HepG2 (cell line): ENCODE data around the gene CARS2. TPM values are rescaled to one million over a fixed set of nuclear protein-coding genes. Genes with fewer than 3 reads are reported as not detected.

Experiments used
- ATAC-seq: fragments of 200-7000 bp; cut with Tn5 transposase; 3 replicates; pipeline ENCODE4 v1.9.1; 2020; ENCODE audit warnings: mild to moderate bottlenecking, moderate library complexity
- BruUV-seq: library from RNA; stranded (reverse); fragments of 400-500 nt; replicated peaks from 2 replicates; lab custom pipeline; 2021; lab: Mats Ljungman, UMichigan
- CTCF ChIA-PET: fragments of 300-600 bp; formaldehyde crosslinking; extraction: SDS; loops from one replicate; lab custom pipeline; 2021; ENCODE audit warnings: low total read pairs, inconsistent platforms, low intra/inter-chr PET ratio; lab: Yijun Ruan, JAX
- POLR2A ChIA-PET: fragments of 350-600 bp; sonication (Branson Sonifier 250); formaldehyde crosslinking; loops from one replicate; lab custom pipeline; 2020; ENCODE audit warnings: antibody characterized with exemption, inconsistent platforms; lab: Yijun Ruan, JAX
- DNase-seq: peaks from one replicate; pipeline ENCODE4 v3.0.0-alpha.2; 2015; ENCODE audit warnings: low spot score
- FAIRE-seq: peaks from 3 replicates; lab custom pipeline; 2011; peaks lifted over from hg19 to GRCh38; lab: Jason Lieb, UNC
- H2AFZ ChIP-seq: one replicate; pipeline ENCODE4 v1.6.1; 2011; ENCODE audit warnings: low read length, inconsistent platforms
- H3K27ac ChIP-seq: fragments of 300-600 bp; 3 replicates; pipeline ENCODE4 v1.8.0; 2011; ENCODE audit warnings: mixed run types, mild to moderate bottlenecking, mixed read lengths, low read length, inconsistent platforms; ENCODE audit not compliant: insufficient read depth; ENCODE audit errors: extremely low read length
- H3K27me3 ChIP-seq, 2 experiments: fragments of 200-600 bp in 1 of 2; 2 replicates in 1 of 2; 3 replicates in 1 of 2; pipeline versions ENCODE4 v1.6.0 to v1.8.0; 2011; ENCODE audit warnings: low read length in 2 of 2, mild to moderate bottlenecking in 2 of 2, moderate library complexity in 2 of 2, inconsistent platforms in 1 of 2; ENCODE audit not compliant: insufficient read depth in 2 of 2, control insufficient read depth in 1 of 2
- H3K36me3 ChIP-seq, 2 experiments: fragments of 200-600 bp in 1 of 2; replicated peaks in 1 of 2; 2 replicates in 1 of 2; 3 replicates in 1 of 2; pipeline versions ENCODE4 v1.5.1 to v1.8.0; 2011; ENCODE audit warnings: low read length in 2 of 2, inconsistent platforms in 1 of 2; ENCODE audit not compliant: insufficient read depth in 2 of 2, control insufficient read depth in 1 of 2
- H3K4me1 ChIP-seq: 2 replicates; pipeline ENCODE4 v1.5.1; 2012; ENCODE audit warnings: low read length, inconsistent platforms; ENCODE audit not compliant: insufficient read depth
- H3K4me2 ChIP-seq: 2 replicates; pipeline ENCODE4 v1.6.0; 2011; ENCODE audit warnings: low read depth, low read length, inconsistent platforms
- H3K4me3 ChIP-seq, 3 experiments: fragments of 200-600 bp in 1 of 3; sonication (generic), shearing (Covaris generic) in 1 of 3; replicated peaks in 1 of 3; 2 replicates each; pipeline ENCODE4 v1.5.1; 2011 to 2016; ENCODE audit warnings: low read length in 3 of 3, inconsistent platforms in 2 of 3, low read depth in 2 of 3, mild to moderate bottlenecking in 2 of 3, control low read depth in 1 of 3, mixed read lengths in 1 of 3; ENCODE audit not compliant: insufficient read depth in 1 of 3
- H3K79me2 ChIP-seq: one replicate; pipeline ENCODE4 v1.6.1; 2011; ENCODE audit warnings: low read length, inconsistent platforms; ENCODE audit not compliant: insufficient read depth
- H3K9ac ChIP-seq: 2 replicates; pipeline ENCODE4 v1.6.0; 2011; ENCODE audit warnings: mild to moderate bottlenecking, low read depth, low read length, inconsistent platforms; ENCODE audit not compliant: insufficient read depth
- H3K9me3 ChIP-seq: 2 replicates; pipeline ENCODE4 v1.5.1; 2012; ENCODE audit warnings: mild to moderate bottlenecking, low read length
- H4K20me1 ChIP-seq: 2 replicates; pipeline ENCODE4 v1.6.0; 2011; ENCODE audit warnings: inconsistent platforms, mild to moderate bottlenecking, low read length, moderate library complexity; ENCODE audit not compliant: insufficient read depth
- AGO2 ChIP-seq: fragments of 200-400 bp; formaldehyde crosslinking; optimal IDR thresholded peaks from 2 replicates; pipeline ENCODE3; 2017; ENCODE audit warnings: mild to moderate bottlenecking, low read depth, low read length, moderate library complexity
- AHR ChIP-seq: IDR thresholded peaks from 2 replicates; pipeline ENCODE4 v1.6.1; 2018; ENCODE audit warnings: missing genetic modification reagents, missing compliant biosample characterization
- AKAP8 ChIP-seq: sonication (generic); formaldehyde crosslinking; IDR thresholded peaks from 2 replicates; pipeline ENCODE4 v1.5.1; 2020; ENCODE audit warnings: mild to moderate bottlenecking, missing genetic modification reagents
- DNMT1 ChIP-seq: sonication (generic); formaldehyde crosslinking; IDR thresholded peaks from 2 replicates; pipeline ENCODE4 v1.5.1; 2020; ENCODE audit warnings: mild to moderate bottlenecking, missing genetic modification reagents
- DNMT3B ChIP-seq: conservative IDR thresholded peaks from 2 replicates; pipeline ENCODE4 v1.6.1; 2016; ENCODE audit warnings: missing biosample characterization, control low read depth
- ETV5 ChIP-seq: IDR thresholded peaks from 2 replicates; pipeline ENCODE4 v1.6.1; 2018; ENCODE audit warnings: missing biosample characterization, missing genetic modification reagents, inconsistent platforms, borderline replicate concordance
- GABPB1 ChIP-seq: IDR thresholded peaks from 2 replicates; pipeline ENCODE4 v1.6.1; 2016; ENCODE audit warnings: mild to moderate bottlenecking, missing genetic modification reagents, moderate library complexity, missing compliant biosample characterization
- MED8 ChIP-seq: sonication (generic); formaldehyde crosslinking; IDR thresholded peaks from 2 replicates; pipeline ENCODE4 v1.8.1; 2023; ENCODE audit warnings: mild to moderate bottlenecking, missing genetic modification reagents; ENCODE audit not compliant: insufficient replicate concordance
- MEF2D ChIP-seq: sonication (generic); formaldehyde crosslinking; IDR thresholded peaks from 2 replicates; pipeline ENCODE4 v1.5.1; 2020; ENCODE audit warnings: mild to moderate bottlenecking, missing genetic modification reagents
- RFX5 ChIP-seq: IDR thresholded peaks from 2 replicates; pipeline ENCODE4 v1.6.1; 2011; ENCODE audit warnings: low read depth, low read length, improper control_type of control experiment
- TMF1 ChIP-seq: sonication (generic); formaldehyde crosslinking; IDR thresholded peaks from 2 replicates; pipeline ENCODE4 v1.8.1; 2022; ENCODE audit warnings: low read depth, missing genetic modification reagents
- ZBTB38 ChIP-seq: sonication (generic); formaldehyde crosslinking; IDR thresholded peaks from 2 replicates; pipeline ENCODE4 v1.5.1; 2020; ENCODE audit warnings: mild to moderate bottlenecking, missing genetic modification reagents
- ZFP41 ChIP-seq: sonication (generic); formaldehyde crosslinking; IDR thresholded peaks from 2 replicates; pipeline ENCODE4 v1.4.0; 2020; ENCODE audit warnings: mild to moderate bottlenecking, missing genetic modification reagents, borderline replicate concordance
- ZNF121 ChIP-seq: sonication (generic); formaldehyde crosslinking; IDR thresholded peaks from 2 replicates; pipeline ENCODE4 v1.5.0; 2020; ENCODE audit warnings: mild to moderate bottlenecking, missing genetic modification reagents
- WGBS: methylation state at CpG from one replicate; pipeline ENCODE4 v1.1.6; 2017; ENCODE audit warnings: low lambda C conversion rate; 5-methylcytosine and 5-hydroxymethylcytosine counted together
- in situ Hi-C: cut with HindIII; loops from 2 replicates; pipeline ENCODE4 v1.10.0; 2017; ENCODE audit warnings: low pct_unique_long_range_greater_than_20kb; ENCODE audit not compliant: extremely low pct_ligation_motif_present
- intact Hi-C: fragments of 100-400 bp; cut with micrococcal nuclease; formaldehyde crosslinking; loops from one replicate; pipeline ENCODE4 v1.10.0; 2022; ENCODE audit not compliant: unreplicated experiment
- polyA plus RNA-seq, 8 experiments: library from polyadenylated mRNA; depleted of rRNA in 3 of 8; stranded (reverse) in 7 of 8; unstranded in 1 of 8; fragments of >200 nt; fragmentation: Illumina TruSeq in 4 of 8; extraction: Trizol in 4 of 8; gene quantifications; 2 replicates each; pipeline versions ENCODE4 v1.2.1 to v1.2.3, GENCODE V29; 2011 to 2016; ENCODE audit warnings: low read depth in 4 of 8, missing spikeins in 1 of 8, mixed read lengths in 1 of 8; ENCODE audit not compliant: insufficient read depth in 1 of 8
- total RNA-seq, 5 experiments: library from RNA; depleted of rRNA; stranded (reverse); fragments of >200 nt; fragmentation: Illumina TruSeq; extraction: Trizol; gene quantifications; 2 replicates each; pipeline ENCODE4 v1.2.3, GENCODE V29; 2016; ENCODE audit warnings: low read depth in 1 of 5
- TF ChIP-seq, protein P1 (sequence below): IDR thresholded peaks from 2 replicates; pipeline ENCODE4 v1.6.1; 2016; ENCODE audit warnings: low read depth, missing genetic modification reagents, missing compliant biosample characterization
- TF ChIP-seq, protein P2 (sequence below): sonication (generic); formaldehyde crosslinking; IDR thresholded peaks from 2 replicates; pipeline ENCODE4 v1.4.0; 2020; ENCODE audit warnings: missing genetic modification reagents

The CARS2 gene
- total and polyA plus RNA-seq, 2 of the 13 experiments (the other 11 are each of a cell fraction or from before 2014, with no cell fraction given) = 41.1 to 59.3 TPM

DNA sequence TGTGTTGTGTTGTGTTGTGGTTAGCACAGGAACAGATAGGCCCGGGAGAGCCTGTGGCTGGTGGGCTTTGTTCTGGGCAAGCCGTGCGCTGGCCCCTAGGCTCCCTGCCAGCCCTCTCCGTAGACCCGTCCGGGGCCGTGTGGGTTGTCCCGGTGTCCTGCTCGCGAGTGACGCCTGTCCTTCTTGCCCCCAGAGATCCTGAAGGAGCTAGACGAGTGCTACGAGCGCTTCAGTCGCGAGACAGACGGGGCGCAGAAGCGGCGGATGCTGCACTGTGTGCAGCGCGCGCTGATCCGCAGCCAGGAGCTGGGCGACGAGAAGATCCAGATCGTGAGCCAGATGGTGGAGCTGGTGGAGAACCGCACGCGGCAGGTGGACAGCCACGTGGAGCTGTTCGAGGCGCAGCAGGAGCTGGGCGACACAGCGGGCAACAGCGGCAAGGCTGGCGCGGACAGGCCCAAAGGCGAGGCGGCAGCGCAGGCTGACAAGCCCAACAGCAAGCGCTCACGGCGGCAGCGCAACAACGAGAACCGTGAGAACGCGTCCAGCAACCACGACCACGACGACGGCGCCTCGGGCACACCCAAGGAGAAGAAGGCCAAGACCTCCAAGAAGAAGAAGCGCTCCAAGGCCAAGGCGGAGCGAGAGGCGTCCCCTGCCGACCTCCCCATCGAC, 13.3 kb upstream of the CARS2 start:
- no peak overlapping the region for H3K4me2 ChIP-seq
- H3K9me3 ChIP-seq = no peaks in the 10 kb centered on the region
- DNase-seq = no peak
- BruUV-seq = no TSS peak
- no peak overlapping the region for H3K27ac ChIP-seq
- no peak overlapping the region for H3K4me3 ChIP-seq
- in situ Hi-C loops (no loop called here), intact Hi-C loops (loop anchor here (10.0 kb wide), 2 partner anchors 96 to 264 kb away; no protein-coding TSS in a partner anchor)
- peaks cover 18% of the 10 kb centered on the region for H3K4me1 ChIP-seq
- no peak for ATAC-seq
- H4K20me1 ChIP-seq = peaks cover 34% of the 10 kb centered on the region
- H3K36me3 ChIP-seq = peaks cover 2 to 17% of the 10 kb centered on the region in 2 experiments; a peak in 3 of 5 replicates
- ChIA-PET POLR2A (no interaction called here), CTCF (no interaction called here)
- TF ChIP-seq MED8 (CRISPR knock-in tag) = no peak
- TF ChIP-seq ZNF121 (CRISPR knock-in tag) = no peak
- 0 out of 2 replicates have a peak, but pooled peaks have one; percentile 14 for TF ChIP-seq GABPB1 (CRISPR knock-in tag)
- no peak for TF ChIP-seq MEF2D (CRISPR knock-in tag)
- no peak for TF ChIP-seq DNMT1
- TF ChIP-seq RFX5 = no peak
- TF ChIP-seq AGO2 = peak; percentile 59
- no peak for TF ChIP-seq TMF1 (CRISPR knock-in tag)
- TF ChIP-seq, protein P1, sequence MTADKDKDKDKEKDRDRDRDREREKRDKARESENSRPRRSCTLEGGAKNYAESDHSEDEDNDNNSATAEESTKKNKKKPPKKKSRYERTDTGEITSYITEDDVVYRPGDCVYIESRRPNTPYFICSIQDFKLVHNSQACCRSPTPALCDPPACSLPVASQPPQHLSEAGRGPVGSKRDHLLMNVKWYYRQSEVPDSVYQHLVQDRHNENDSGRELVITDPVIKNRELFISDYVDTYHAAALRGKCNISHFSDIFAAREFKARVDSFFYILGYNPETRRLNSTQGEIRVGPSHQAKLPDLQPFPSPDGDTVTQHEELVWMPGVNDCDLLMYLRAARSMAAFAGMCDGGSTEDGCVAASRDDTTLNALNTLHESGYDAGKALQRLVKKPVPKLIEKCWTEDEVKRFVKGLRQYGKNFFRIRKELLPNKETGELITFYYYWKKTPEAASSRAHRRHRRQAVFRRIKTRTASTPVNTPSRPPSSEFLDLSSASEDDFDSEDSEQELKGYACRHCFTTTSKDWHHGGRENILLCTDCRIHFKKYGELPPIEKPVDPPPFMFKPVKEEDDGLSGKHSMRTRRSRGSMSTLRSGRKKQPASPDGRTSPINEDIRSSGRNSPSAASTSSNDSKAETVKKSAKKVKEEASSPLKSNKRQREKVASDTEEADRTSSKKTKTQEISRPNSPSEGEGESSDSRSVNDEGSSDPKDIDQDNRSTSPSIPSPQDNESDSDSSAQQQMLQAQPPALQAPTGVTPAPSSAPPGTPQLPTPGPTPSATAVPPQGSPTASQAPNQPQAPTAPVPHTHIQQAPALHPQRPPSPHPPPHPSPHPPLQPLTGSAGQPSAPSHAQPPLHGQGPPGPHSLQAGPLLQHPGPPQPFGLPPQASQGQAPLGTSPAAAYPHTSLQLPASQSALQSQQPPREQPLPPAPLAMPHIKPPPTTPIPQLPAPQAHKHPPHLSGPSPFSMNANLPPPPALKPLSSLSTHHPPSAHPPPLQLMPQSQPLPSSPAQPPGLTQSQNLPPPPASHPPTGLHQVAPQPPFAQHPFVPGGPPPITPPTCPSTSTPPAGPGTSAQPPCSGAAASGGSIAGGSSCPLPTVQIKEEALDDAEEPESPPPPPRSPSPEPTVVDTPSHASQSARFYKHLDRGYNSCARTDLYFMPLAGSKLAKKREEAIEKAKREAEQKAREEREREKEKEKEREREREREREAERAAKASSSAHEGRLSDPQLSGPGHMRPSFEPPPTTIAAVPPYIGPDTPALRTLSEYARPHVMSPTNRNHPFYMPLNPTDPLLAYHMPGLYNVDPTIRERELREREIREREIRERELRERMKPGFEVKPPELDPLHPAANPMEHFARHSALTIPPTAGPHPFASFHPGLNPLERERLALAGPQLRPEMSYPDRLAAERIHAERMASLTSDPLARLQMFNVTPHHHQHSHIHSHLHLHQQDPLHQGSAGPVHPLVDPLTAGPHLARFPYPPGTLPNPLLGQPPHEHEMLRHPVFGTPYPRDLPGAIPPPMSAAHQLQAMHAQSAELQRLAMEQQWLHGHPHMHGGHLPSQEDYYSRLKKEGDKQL = no peak
- TF ChIP-seq ZBTB38 = peak; percentile 74; the same call in 1 of the 2 replicates
- TF ChIP-seq AHR = no peak
- no peak for TF ChIP-seq ETV5 (CRISPR knock-in tag)
- 0 out of 2 replicates have a peak, but pooled peaks have one; percentile 47 for TF ChIP-seq AKAP8 (CRISPR knock-in tag)
- TF ChIP-seq DNMT3B (CRISPR knock-in tag) = no peak
- TF ChIP-seq, protein P2, sequence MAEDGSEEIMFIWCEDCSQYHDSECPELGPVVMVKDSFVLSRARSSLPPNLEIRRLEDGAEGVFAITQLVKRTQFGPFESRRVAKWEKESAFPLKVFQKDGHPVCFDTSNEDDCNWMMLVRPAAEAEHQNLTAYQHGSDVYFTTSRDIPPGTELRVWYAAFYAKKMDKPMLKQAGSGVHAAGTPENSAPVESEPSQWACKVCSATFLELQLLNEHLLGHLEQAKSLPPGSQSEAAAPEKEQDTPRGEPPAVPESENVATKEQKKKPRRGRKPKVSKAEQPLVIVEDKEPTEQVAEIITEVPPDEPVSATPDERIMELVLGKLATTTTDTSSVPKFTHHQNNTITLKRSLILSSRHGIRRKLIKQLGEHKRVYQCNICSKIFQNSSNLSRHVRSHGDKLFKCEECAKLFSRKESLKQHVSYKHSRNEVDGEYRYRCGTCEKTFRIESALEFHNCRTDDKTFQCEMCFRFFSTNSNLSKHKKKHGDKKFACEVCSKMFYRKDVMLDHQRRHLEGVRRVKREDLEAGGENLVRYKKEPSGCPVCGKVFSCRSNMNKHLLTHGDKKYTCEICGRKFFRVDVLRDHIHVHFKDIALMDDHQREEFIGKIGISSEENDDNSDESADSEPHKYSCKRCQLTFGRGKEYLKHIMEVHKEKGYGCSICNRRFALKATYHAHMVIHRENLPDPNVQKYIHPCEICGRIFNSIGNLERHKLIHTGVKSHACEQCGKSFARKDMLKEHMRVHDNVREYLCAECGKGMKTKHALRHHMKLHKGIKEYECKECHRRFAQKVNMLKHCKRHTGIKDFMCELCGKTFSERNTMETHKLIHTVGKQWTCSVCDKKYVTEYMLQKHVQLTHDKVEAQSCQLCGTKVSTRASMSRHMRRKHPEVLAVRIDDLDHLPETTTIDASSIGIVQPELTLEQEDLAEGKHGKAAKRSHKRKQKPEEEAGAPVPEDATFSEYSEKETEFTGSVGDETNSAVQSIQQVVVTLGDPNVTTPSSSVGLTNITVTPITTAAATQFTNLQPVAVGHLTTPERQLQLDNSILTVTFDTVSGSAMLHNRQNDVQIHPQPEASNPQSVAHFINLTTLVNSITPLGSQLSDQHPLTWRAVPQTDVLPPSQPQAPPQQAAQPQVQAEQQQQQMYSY (CRISPR knock-in tag) = no peak
- no peak for TF ChIP-seq ZFP41
- peaks cover 58% of the 10 kb centered on the region for H3K79me2 ChIP-seq
- H3K27me3 ChIP-seq = no peaks in the 10 kb centered on the region
- 97% methylated on average over 61 of the region's 61 CpGs for WGBS
- no peak overlapping the region for H2AFZ ChIP-seq
- no peak overlapping the region for H3K9ac ChIP-seq
- no peak for FAIRE-seq
